SIG-M5 treated with dmso at 0.1 percent for 504 hours (cell line): ENCODE results near the gene COIL.
"Not testable (repeated sequence)": the region's sequence is repeated elsewhere in the genome, so short reads cannot be mapped to it uniquely, and the experiment has no call there.

Experiments
- DNase-seq: peaks from one replicate; lab custom pipeline; 2025; ENCODE audit not compliant: unreplicated experiment; lab: John Stamatoyannopoulos, UW

Gene COIL, protein sequence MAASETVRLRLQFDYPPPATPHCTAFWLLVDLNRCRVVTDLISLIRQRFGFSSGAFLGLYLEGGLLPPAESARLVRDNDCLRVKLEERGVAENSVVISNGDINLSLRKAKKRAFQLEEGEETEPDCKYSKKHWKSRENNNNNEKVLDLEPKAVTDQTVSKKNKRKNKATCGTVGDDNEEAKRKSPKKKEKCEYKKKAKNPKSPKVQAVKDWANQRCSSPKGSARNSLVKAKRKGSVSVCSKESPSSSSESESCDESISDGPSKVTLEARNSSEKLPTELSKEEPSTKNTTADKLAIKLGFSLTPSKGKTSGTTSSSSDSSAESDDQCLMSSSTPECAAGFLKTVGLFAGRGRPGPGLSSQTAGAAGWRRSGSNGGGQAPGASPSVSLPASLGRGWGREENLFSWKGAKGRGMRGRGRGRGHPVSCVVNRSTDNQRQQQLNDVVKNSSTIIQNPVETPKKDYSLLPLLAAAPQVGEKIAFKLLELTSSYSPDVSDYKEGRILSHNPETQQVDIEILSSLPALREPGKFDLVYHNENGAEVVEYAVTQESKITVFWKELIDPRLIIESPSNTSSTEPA

DNA sequence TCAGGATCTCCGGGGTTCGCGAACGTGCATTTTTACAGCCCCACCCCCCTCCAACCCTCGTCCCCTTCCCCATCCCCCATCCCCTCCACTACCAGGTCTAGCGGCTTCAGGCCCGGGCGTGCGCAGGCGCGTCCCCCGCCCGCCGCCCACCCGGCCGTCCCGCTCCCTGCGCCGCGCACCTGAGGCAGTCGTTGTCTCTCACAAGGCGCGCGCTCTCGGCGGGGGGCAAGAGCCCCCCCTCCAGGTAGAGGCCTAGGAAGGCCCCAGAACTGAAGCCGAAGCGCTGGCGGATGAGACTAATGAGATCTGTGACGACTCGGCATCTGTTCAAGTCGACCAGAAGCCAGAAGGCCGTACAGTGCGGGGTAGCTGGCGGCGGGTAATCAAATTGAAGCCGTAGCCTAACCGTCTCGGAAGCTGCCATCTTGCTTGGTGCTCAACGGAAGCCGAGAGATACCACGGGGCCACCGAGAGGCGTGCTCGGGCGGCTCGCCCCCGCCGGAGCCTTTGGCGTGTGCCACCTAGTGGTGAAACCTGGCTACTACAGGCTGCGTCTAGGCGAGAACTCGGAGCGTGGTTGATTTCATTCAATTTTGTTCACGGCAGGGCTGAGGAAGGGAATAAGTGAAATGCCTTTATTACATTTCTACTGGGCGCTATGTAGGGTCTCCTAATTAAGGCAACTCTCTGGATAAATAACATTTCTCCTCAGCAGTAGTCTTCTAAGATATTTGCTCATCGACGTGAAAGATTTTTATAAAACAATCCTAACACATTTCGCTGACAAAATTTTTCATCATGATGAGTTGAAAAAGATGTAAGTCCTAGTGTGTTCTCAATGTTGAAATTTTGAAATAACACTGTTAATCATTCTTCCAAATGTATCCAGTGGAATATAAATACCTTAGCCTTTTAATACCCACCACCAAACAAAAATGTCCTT is at the start of gene COIL:
COIL (minus strand) TSS at position 455 of the 943 bp plus-strand sequence; CDS start at position 424, 31 bp downstream.
- peak; percentile 91 for DNase-seq

DNA sequence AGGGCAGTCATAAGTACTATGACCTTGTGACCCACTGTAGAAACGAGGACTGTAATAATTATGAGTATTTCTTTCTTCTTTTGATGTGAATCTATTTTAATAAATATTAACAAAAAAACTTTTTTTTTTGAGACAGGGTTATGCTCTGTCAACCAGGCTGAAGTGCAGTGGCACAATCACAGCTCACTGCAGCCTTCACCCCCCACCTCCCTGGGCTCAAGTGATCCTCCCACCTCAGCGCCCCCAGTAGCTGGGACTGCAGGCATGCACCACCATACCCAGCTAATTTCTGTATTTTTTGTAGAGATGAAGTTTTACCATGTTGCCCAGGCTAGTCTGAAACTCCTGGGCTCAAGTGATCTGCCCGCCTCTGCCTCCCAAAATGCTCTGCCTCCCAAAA is 49.6 kb upstream of the COIL start:
- DNase-seq, result no peak

DNA sequence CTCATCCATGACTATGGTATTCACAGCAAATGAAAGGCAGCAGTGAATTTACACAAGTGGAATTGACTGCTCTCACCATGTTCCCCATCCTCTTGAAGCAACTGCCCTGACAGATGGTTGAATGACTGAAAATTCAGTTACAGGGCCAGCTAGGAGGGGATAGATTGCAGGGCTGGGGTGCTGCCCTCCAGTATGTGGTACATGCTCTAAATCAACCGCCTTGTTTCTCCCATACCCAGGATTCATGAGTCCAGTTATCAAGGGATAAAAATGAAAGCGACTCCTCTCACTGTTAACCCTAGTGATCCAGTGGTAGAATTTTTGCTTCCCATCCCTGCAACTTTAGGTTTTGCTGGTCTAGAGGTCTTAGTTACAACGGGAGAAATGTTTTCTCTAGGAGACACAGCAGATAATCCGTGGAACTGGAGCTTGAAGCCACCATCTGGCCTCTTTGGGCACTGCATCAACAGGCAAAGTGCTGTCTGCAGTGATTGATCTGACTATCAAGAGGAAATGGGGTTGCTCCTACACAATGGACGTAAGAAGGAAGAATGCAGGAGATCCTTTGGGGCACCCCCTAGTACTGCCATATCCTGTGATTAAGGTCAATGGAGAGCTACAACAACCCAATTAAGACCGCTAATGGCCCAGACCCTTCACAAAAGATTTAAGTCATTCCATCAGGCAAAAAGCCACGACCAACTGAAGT is 49.0 kb upstream of the COIL start:
- peak; percentile 73 for DNase-seq

DNA sequence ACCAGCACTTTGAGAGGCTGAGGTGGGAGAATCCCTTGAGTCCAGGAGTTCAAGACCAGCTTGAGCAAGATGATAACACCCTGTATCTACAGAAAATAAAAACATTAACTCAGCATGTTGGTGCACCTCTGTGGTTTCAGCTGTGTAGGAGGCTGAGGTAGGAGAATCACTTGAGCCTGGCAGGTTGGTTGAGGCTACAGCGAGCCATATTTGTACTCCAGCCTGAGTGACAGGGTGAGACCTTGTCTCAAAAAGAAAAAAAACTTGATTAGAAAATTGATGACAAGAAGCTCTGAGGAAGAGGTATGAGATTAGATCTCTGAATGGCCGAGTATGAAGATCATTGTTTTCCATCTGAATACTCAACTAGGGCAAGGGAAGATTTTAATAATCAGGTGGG is 48.1 kb upstream of the COIL start:
- no peak for DNase-seq

DNA sequence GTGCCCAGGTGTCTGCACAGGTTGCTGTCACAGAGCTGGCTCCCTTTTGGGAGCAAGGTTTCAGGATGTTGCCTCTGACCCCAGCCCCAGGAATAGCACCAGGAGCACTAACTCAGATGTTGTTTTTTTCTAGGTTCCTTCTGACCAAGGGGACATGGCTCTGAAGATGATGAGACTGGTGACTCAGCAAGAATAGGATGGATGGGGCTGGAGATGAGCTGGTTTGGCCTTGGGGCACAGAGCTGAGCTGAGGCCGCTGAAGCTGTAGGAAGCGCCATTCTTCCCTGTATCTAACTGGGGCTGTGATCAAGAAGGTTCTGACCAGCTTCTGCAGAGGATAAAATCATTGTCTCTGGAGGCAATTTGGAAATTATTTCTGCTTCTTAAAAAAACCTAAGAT is 45.2 kb upstream of the COIL start:
- DNase-seq, result peak; percentile 26

DNA sequence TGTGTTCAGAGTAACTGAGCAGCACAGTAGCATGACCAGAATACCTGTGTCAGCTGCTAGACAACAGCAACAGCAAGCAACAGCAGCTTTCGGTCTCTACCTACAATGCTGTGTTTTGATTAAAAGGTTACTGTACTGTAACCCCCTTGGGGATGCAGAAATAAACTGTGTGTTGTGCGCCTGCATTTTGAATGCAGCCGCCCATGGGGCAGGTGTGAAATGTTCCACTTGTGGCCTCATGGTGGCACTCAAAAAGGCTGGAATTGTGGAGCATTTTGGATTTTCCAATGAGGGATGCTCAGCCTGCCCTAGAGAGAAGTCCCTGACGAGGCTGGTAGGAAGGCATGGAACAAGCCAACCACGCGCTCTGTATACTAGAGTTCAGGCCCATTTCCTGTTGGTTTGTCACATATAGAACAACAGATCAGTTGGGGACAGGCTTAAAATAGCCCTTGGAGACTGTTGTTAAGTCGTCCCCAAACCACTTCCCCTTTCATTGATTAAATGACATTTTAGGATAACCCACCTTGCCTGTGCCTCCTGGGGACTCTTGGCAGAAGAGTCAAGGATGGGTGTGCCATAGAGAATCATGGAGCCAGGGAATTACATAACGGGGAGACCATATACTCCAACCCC is 44.2 kb upstream of the COIL start:
- DNase-seq, result peak; percentile 95

DNA sequence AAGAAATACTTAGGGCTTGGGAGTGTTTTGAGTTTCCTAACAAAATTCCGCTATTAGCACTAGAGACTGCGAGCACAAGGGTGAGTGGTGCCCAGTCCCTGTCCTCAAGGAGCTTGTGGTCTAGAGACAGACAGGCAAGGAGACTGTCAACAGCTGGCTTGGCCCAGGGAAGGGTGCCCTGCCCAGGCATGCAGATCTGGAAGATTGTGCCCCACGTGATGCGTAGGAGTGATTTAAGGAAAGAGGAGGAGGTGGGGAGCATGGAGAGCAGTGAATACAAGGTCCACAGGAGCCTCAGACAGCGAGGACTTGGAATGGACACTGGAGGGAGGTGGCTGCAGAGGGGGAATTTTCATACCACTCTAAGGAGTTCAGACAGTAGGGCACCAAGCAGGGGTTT is 42.1 kb upstream of the COIL start:
- DNase-seq, result no peak

DNA sequence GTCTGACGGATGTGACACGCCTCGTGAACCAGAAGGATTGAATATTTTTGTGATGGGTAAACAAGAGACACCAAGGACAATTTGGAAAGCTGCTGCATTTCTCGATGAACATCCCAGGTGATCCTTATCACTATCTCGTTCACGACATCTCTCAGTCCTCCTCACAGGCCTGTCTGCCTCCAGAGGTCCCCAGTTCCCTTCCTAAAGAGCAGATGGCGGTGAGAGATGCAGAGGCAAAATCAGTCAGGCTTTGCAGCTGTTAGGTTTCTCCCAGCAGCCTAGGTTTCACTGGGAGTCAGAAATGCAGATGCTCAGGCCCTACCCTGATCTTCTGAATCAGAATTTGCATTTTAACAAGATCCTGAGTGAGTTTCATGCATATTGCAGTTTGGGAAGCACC is 40.7 kb upstream of the COIL start:
- DNase-seq, result no peak

DNA sequence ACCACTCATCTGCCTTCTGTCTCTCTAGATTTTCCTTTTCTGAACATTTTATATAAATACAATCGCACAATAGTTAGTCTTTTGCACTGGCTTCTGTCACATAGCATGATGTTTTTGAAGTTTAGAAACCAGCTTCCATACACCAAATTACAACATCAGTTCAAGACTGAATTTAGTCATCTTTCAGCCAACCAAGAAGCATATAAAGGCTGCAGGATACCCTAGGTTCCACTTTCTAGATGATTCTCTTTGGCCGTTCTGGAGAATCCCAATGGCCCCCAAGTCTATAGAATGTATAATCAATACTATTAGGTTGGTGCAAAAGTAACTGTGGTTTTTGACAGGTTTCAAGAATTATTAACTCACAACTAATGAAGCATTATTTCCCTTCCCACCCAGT is 36.5 kb upstream of the COIL start:
- DNase-seq, result no peak

DNA sequence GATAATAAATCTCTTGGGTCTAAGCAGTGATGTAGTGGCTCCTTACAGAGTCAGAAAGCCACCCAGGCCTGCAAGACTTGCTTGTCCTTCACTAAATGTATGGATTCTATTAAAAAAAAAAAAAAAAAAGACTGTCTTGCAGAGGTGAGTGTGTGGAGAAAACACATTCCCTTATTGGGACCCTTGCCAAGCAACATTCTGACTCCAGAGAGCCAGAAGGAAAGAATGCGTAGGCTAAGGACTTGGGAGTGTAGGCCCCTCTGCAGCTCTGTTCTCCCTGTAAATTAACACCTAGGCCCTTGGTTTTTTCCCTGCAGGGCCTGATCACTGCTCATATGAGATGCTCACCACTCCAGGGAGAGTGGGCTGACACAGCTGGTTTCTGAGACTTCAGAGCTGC is 34.9 kb upstream of the COIL start:
- no peak for DNase-seq

DNA sequence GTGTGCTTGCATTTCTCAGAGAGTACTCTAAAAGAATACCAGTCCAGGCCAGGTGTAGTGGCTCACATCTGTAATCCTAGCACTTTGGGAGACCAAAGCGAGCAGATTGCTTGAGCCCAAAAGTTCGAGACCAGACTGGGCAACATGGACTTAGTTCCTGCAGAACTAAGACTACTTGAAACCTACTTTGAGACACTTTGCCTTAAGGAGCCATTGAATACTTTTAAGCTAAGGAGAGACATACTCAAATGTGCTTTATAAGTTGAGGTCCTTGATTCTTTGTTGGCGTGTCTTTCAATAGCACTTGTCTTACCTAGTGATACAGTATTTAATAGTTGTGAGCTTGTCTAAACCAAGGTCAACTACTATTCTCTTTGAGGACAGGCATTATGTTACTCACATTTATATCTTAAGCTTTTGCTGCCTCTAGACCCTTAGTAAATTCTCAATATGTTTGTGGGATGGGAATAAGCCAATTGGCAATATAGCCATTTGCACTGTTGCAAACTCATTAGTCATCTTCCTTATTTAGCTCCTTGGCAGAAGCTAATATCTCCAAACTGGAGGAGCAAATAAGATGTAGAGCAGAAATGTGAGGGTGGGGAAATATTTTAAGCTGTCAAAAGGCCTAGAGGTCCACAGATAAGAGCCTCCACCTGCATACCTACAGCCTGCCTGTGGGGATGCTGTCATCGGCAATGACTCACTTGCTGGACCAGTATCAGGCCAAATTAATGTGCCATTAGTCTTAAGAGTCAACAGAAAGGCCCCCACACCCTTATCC is 33.4 kb upstream of the COIL start:
- no peak for DNase-seq

DNA sequence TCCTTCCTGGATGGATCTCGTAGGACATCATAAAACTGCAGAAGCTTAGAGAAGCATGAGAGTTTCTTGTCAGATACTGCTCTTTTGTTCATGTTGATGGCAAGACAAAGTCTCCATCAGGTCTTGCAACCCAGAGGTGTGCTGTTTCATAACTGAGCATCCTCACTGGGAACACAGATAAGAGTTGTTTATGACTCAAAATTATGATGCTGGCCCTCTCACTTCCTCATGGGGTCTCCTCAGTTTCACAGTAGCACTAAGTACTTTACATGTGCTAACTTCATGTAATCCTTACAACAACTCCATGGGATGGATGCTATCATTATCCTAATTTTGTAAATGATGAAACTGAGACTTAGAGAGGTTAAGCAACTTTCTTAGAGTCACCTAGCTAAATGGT is 31.5 kb upstream of the COIL start:
- DNase-seq, result no peak

DNA sequence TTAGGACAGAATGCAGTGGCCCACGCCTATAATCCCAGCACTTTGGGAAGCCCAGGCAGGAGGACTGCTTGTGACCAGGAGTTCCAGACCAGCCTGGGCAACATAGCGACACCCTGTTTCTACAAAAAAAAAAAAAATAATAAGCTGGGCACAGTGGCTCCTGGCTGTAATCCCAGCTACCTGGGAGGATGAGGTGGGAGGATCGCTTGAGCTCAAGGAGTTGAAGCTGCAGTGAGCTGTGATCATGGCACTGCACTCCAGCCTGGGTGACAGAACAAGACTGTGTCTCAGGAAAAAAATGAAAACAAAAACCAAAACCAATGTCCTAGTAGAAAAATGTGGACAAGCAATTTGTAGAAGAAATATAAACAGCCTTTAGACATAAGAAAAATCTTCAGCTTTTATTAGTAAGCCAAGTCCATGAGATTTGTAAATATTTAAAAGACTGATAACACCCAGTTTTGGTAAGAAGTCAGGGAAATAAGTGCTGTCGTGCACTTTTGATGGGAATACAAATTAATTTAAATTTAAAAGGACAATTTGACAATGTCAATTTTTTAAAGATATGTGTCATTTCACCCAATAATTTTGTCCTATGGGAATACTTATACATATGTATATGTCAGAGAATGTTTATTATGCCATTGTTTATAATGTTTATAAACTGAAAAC is 28.2 kb upstream of the COIL start:
- DNase-seq, result no peak

DNA sequence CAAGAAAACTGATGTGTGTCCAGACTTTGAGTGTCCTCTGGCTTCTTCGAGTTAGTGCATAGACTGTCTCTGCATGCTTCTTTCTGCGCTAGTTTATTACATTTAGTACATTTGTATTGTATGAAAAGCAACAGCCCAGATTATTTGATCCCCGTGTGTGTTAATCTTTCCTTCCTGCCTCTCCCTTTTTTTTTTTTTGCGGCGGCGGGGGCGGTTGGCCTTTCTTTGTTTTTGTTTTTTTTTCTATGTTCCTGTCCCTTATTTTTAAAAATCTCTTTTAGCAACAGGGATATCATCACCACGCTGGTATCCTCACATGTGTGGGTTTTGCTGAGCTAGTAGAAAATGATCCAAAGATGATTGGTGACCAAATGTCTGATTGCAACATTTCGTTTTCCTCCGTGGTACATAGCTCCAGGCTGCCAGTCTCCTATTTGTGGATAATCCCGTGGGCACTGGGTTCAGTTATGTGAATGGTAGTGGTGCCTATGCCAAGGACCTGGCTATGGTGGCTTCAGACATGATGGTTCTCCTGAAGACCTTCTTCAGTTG is 26.5 kb upstream of the COIL start:
- DNase-seq, result no peak

DNA sequence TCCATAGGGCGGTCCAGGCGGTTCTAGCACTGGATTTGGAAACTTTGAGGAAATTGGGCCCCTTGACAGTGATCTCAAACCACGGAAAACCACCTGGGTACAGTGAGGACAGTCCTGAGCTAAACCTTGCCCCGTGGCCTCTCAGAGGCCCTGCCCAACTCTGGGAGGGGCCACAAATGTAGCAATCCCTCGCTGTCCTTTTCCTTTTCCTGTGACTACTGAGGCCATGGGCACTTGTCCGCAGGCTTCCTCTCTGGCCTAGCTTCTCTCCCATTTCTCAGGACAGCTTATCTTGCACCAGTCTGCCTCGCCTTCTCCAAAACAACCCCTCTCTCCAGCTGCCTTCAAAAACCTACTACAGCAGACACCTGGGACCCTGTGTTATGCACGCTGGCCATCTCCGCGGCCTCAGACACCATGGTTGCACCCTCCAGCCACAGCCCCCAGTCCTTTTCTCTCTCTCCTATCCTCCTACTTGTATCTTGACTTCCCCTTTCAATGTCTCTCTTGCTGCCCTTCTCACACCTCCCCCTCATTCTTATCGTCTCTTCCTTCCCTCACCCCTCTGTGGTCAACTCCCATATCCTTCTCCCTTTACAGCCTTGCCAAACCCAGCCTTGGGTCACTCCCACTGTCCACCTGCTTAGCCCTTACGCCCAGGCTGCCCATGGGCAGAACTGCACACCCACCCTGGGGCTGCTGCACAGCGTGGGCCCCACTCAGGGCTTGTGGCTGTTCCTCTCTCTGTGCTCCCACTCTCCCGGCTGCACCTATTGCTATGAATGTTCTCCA is 24.7 kb upstream of the COIL start:
- DNase-seq, result peak; percentile 87

DNA sequence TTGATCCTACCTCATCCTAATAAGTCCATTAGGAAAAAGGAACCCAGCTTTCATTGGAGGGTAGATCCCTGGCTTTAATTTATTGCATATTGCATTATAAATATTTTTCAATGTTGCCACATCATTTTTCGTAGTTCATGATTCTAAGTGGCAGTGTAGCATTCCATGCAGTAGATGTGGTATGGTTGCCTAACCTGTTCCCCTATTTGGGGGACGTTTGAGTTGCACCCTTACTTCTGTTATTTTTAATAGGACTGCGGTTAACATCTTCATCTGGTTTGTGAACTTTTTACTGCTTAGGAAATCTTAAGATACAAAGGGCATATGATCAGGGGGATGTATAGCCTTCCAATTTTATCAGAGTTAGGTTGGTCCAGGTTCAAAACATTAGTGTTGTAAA is 22.5 kb upstream of the COIL start:
- peak; percentile 90 for DNase-seq

DNA sequence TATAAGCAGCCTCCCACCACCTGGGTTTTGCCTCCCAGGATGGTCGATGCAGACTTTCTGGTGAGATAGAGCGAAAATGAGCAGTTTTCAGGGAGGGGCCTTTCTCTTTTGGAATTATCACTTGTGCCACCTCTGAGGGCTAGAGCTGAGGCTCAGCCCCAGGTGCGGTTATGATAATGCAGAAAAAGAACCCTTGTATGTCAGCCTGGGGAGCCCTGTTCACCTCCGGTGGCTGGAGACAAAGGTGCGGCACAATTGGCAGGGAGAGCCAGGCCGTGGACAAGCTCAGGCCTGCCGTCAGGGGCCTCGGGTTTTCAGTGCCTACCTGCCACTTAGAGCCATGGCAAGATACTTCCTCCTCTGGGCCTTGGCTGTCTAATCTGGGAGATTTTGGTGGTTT is 21.5 kb upstream of the COIL start:
- DNase-seq, result no peak

DNA sequence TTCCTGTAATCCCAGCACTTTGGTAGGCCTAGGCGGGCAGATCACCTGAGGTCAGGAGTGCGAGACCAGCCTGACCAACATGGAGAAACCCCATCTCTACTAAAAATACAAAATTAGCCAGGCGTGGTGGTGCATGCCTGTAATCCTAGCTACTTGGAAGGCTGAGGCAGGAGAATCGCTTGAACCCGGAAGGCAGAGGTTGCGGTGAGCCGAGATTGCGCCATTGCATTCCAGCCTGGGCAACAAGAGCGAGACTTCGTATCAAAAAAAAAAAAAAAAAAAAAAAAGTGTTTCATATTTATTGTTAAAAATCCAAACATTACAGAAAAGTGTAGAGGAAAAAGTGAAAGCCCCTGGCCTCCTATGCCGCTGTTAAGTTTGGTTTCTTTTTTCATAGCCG is 19.7 kb upstream of the COIL start:
- DNase-seq, result not testable (repeated sequence)
